ENCODE measurements around the gene FAM227B. TPM values are rescaled to one million over a fixed set of nuclear protein-coding genes. Genes with fewer than 3 reads are reported as not detected.
"Not testable (repeated sequence)": the region's sequence is repeated elsewhere in the genome, so short reads cannot be mapped to it uniquely, and the experiment has no call there.

The FAM227B gene
- total RNA-seq, 4 donors from 2014 or later: 13.3 to 16.7 (median 15.2) TPM

DNA sequence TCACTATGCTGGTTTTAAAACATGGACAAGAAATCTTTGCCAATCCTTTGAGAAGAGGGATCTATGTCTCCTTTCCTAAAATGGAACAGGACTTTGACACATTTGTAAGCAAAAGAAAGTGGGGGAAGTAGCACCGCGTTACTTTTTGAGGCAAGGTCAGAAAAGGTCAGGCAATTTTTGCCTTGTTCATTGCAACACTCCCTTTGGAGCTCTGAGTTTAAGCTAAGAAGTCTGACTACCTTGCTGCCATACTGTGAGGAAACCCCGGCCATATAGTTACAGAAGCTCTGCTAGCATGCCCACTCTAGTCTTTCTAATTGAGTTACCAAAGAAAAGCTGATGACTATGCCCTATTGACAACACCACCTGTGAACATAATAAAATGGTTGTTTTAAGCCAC lies 1.4 kb downstream of the FAM227B start:
- intact Hi-C loops (cut with DNase I): no loop called here
- no peaks in the 10 kb centered on the region for H3K36me3 ChIP-seq
- H3K4me3 ChIP-seq (replicated peaks in 1 of 3): no peak overlapping the region

GRCh38 chr15:49612240-49612639 lies 8.4 kb downstream of the FAM227B start:
- H3K27ac ChIP-seq; H3K4me1 ChIP-seq; intact Hi-C loops (cut with DNase I); H3K27me3 ChIP-seq; H3K36me3 ChIP-seq; DNase-seq; H3K9me3 ChIP-seq; H3K4me3 ChIP-seq (replicated peaks in 1 of 3): not testable (repeated sequence)
- 98% methylated on average over 3 of the region's 3 CpGs for WGBS, 2 donors

More for the DNA sequence above, 1.4 kb downstream of the FAM227B start:
- no peak for DNase-seq
- Histone ChIP-seq H3K27ac (no peak overlapping the region), H3K4me1 (peaks cover 0 to 21% of the 10 kb centered on the region in 2 donors), H3K27me3 (no peaks in the 10 kb centered on the region), H3K9me3 (no peaks in the 10 kb centered on the region)
- TF ChIP-seq CTCF (IDR thresholded peaks at IDR 0.05) (no peak), POLR2A (IDR thresholded peaks at IDR 0.05) (no peak)
- WGBS, 2 donors: 89 to 90% methylated on average over 3 of the region's 3 CpGs

DNA sequence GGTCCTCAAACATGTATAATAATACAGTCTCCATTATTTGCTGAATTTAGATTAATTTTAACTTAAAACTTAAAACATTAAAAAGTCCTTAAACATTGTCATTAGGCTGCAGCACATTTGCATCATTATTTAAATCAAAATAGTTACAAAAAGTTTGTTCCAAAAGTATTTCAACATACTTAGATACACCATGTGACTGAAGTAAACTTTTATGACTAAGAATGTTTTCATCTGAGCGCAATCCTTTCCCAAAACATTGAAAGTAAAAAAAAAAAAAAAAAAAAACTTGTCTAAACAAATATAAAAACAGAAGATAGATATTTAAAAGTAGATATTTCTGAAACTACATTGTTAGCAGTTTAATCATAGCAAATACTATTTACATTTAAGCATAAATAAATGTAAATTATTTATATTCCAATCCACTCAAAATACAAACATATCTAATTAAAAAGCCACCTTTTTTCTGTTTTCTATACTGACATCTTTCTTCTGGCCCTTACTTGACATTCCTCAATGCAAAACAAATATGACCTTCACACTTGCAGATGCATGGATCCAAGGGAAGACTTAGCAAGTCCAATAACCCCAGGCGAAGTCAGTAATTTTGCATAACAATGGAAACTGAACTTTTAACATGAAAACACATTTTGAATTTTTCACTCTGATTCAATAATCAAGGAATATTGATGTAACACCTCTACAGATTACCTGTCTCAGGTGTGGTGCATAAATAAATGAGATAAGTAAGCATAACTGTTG lies 10.3 kb downstream of the FAM227B start:
- intact Hi-C loops (cut with DNase I): no loop called here

DNA sequence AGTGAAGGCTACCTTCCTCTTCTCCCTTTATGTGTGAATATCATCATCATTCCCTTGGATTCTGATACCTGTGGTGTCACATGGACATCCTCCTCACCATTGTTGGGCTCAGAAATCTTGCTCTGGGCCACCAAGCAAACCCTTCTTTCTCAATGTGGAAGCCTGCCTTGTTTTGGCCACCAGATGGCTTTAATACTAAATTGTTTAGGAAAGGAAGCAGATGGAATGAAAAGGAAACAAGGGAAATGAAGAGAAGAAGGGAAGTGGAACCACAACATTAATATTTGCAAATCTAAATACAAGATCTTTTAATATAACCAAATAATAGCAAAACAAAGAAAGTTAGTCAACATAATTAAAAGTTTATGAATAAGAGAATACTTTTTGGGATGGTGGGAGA lies 14.0 kb downstream of the FAM227B start:
- H3K36me3 ChIP-seq: no peaks in the 10 kb centered on the region
- H3K9me3 ChIP-seq: no peaks in the 10 kb centered on the region
- DNase-seq: no peak
- TF ChIP-seq CTCF (IDR thresholded peaks at IDR 0.05) (no peak), POLR2A (IDR thresholded peaks at IDR 0.05) (no peak)
- H3K27me3 ChIP-seq: no peaks in the 10 kb centered on the region
- no peak overlapping the region for H3K4me3 ChIP-seq (replicated peaks in 1 of 3)
- intact Hi-C loops (cut with DNase I): no loop called here
- no peak overlapping the region for H3K27ac ChIP-seq
- no peaks in the 10 kb centered on the region for H3K4me1 ChIP-seq

More for the DNA sequence above, 10.3 kb downstream of the FAM227B start:
- Histone ChIP-seq H3K9me3 (no peaks in the 10 kb centered on the region), H3K36me3 (no peaks in the 10 kb centered on the region), H3K4me3 (replicated peaks in 1 of 3) (no peak overlapping the region), H3K27me3 (no peaks in the 10 kb centered on the region), H3K4me1 (no peaks in the 10 kb centered on the region), H3K27ac (no peak overlapping the region)
- DNase-seq: no peak
- WGBS, 2 donors: 92 to 95% methylated on average over 2 of the region's 2 CpGs
- TF ChIP-seq POLR2A (IDR thresholded peaks at IDR 0.05): no peak

- DNase-seq: no peak
- H3K9me3 ChIP-seq: no peaks in the 10 kb centered on the region
- H3K27me3 ChIP-seq: no peaks in the 10 kb centered on the region
- no peaks in the 10 kb centered on the region for H3K4me1 ChIP-seq
- H3K36me3 ChIP-seq: no peaks in the 10 kb centered on the region
- no peak overlapping the region for H3K4me3 ChIP-seq (replicated peaks in 1 of 3)
- intact Hi-C loops (cut with DNase I): no loop called here
- 100% methylated on average over 2 of the region's 2 CpGs for WGBS, 2 donors
- TF ChIP-seq POLR2A (IDR thresholded peaks at IDR 0.05) (no peak), CTCF (IDR thresholded peaks at IDR 0.05) (no peak)
- no peak overlapping the region for H3K27ac ChIP-seq
Observed at GRCh38 chr15:49605588-49605987, 15.0 kb downstream of the FAM227B start.

GRCh38 chr15:49604625-49605409 lies 15.8 kb downstream of the FAM227B start:
- Histone ChIP-seq H3K4me3 (replicated peaks in 1 of 3) (no peak overlapping the region), H3K27ac (no peak overlapping the region), H3K27me3 (no peaks in the 10 kb centered on the region), H3K9me3 (no peaks in the 10 kb centered on the region), H3K4me1 (no peaks in the 10 kb centered on the region), H3K36me3 (no peaks in the 10 kb centered on the region)
- no peak for TF ChIP-seq CTCF (IDR thresholded peaks at IDR 0.05)
- TF ChIP-seq POLR2A (IDR thresholded peaks at IDR 0.05): no peak
- intact Hi-C loops (cut with DNase I): no loop called here
- no peak for DNase-seq
- 89 to 100% methylated on average over 1 to 2 of the region's 2 CpGs for WGBS, 2 donors

DNA sequence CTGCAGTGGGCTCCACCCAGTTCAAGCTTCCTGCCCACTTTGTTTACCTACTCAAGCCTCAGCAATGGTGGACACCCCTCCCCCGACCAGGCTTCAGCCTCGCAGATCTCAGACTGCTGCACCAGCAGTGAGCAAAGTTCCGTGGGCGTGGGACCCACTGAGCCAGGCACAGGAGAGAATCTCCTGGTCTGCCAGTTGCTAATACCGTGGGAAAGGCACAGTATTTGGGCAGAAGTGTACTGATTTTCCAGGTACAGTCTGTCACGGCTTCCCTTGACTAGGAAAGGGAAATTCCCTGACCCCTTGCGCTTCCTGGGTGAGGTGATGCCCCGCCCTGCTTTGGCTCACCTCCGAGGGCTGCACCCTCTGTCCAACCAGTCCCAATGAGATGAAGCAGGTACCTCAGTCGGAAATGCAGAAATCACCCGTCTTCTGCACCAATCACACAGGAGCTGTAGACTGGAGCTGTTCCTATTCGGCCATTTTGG lies 27.7 kb downstream of the FAM227B start:
- H3K27me3 ChIP-seq; H3K36me3 ChIP-seq; H3K27ac ChIP-seq; H3K9me3 ChIP-seq; intact Hi-C loops (cut with DNase I); H3K4me1 ChIP-seq; DNase-seq; H3K4me3 ChIP-seq (replicated peaks in 1 of 3): not testable (repeated sequence)
- 94 to 95% methylated on average over 11 of the region's 12 CpGs for WGBS, 2 donors

Measured in thyroid gland (tissue), 4 donors.